HEK293T (cell line): Measurements from ENCODE around the gene ITGA1.

Source experiments
- CTCF ChIA-PET: fragments of 350-600 bp; formaldehyde crosslinking; extraction: SDS; loops from one replicate; lab custom pipeline; 2021; ENCODE audit warnings: antibody characterized with exemption, inconsistent platforms; lab: Yijun Ruan, JAX
- POLR2A ChIA-PET: fragments of 350-600 bp; formaldehyde crosslinking; extraction: SDS; loops from one replicate; lab custom pipeline; 2020; ENCODE audit warnings: antibody characterized with exemption, inconsistent platforms; lab: Yijun Ruan, JAX
- DNase-seq: peaks from one replicate; pipeline ENCODE4 v3.0.0; 2012; ENCODE audit warnings: mixed read lengths; ENCODE audit errors: extremely low spot score
- ARNT ChIP-seq: fragments of 450-650 bp; IDR thresholded peaks from 2 replicates; pipeline ENCODE4 v1.6.1; 2017; ENCODE audit warnings: mild to moderate bottlenecking
- BHLHE40 ChIP-seq: fragments of 450-650 bp; IDR thresholded peaks from 2 replicates; pipeline ENCODE4 v1.6.1; 2016; ENCODE audit warnings: mild to moderate bottlenecking, moderate library complexity, borderline replicate concordance
- CTBP1 ChIP-seq: fragments of 450-650 bp; IDR thresholded peaks from 2 replicates; pipeline ENCODE4 v1.6.1; 2016; ENCODE audit warnings: borderline replicate concordance
- ELF4 ChIP-seq: fragments of 450-650 bp; IDR thresholded peaks from 2 replicates; pipeline ENCODE4 v1.6.1; 2017; ENCODE audit warnings: antibody characterized with exemption
- FOXA1 ChIP-seq: fragments of 450-650 bp; IDR thresholded peaks from 2 replicates; pipeline ENCODE4 v1.6.1; 2016; ENCODE audit warnings: mild to moderate bottlenecking
- FOXK2 ChIP-seq: fragments of 450-650 bp; IDR thresholded peaks from 2 replicates; pipeline ENCODE4 v1.6.1; 2016; ENCODE audit warnings: mild to moderate bottlenecking
- FOXM1 ChIP-seq: fragments of 450-650 bp; IDR thresholded peaks from 2 replicates; pipeline ENCODE4 v1.6.1; 2017; ENCODE audit warnings: mild to moderate bottlenecking, borderline replicate concordance
- HDGF ChIP-seq: fragments of 450-650 bp; IDR thresholded peaks from 2 replicates; pipeline ENCODE4 v1.6.1; 2017; ENCODE audit warnings: antibody characterized with exemption, borderline replicate concordance
- L3MBTL2 ChIP-seq: fragments of 450-650 bp; conservative IDR thresholded peaks from 2 replicates; pipeline ENCODE4 v1.6.1; 2016; ENCODE audit warnings: mild to moderate bottlenecking
- LEF1 ChIP-seq: fragments of 450-650 bp; IDR thresholded peaks from 2 replicates; pipeline ENCODE4 v1.6.1; 2017; ENCODE audit warnings: mild to moderate bottlenecking, borderline replicate concordance
- NFRKB ChIP-seq: fragments of 450-650 bp; IDR thresholded peaks from 2 replicates; pipeline ENCODE4 v1.6.1; 2016; ENCODE audit warnings: mild to moderate bottlenecking, moderate library complexity
- PKNOX1 ChIP-seq: fragments of 450-650 bp; IDR thresholded peaks from 2 replicates; pipeline ENCODE4 v1.6.1; 2016
- SP1 ChIP-seq: fragments of 450-650 bp; IDR thresholded peaks from 2 replicates; pipeline ENCODE4 v1.6.1; 2017
- SUZ12 ChIP-seq: fragments of 450-650 bp; IDR thresholded peaks from 2 replicates; pipeline ENCODE4 v1.6.1; 2016; ENCODE audit warnings: mild to moderate bottlenecking
- TARDBP ChIP-seq: fragments of 450-650 bp; IDR thresholded peaks from 2 replicates; pipeline ENCODE4 v1.6.1; 2016
- ZNF384 ChIP-seq: fragments of 450-650 bp; IDR thresholded peaks from 2 replicates; pipeline ENCODE4 v1.6.1; 2016

The ITGA1 gene

GRCh38 chr5:52824827-52825226 is 37.1 kb downstream of the ITGA1 start:
- TF ChIP-seq CTBP1 (no peak), SUZ12 (no peak), SP1 (no peak), L3MBTL2 (no peak), ZNF384 (no peak), TARDBP (no peak), FOXM1 (no peak), FOXK2 (no peak), NFRKB (no peak), LEF1 (no peak), ARNT (no peak), ELF4 (no peak), FOXA1 (no peak), BHLHE40 (no peak), HDGF (no peak)
- DNase-seq = no peak
- ChIA-PET CTCF (no interaction called here), POLR2A (no interaction called here)

GRCh38 chr5:52825826-52826225 is 38.1 kb downstream of the ITGA1 start:
- CTCF ChIA-PET = no interaction called here
- no peak for TF ChIP-seq SP1
- TF ChIP-seq FOXM1 = no peak
- no peak for TF ChIP-seq TARDBP
- no peak for TF ChIP-seq ZNF384
- no peak for TF ChIP-seq FOXK2
- no peak for TF ChIP-seq SUZ12
- TF ChIP-seq BHLHE40 = no peak
- no peak for TF ChIP-seq HDGF
- TF ChIP-seq CTBP1 = no peak
- no peak for TF ChIP-seq L3MBTL2
- DNase-seq = no peak
- POLR2A ChIA-PET = no interaction called here

- no peak for TF ChIP-seq SUZ12
- TF ChIP-seq SP1 = no peak
- TF ChIP-seq FOXM1 = no peak
- no peak for TF ChIP-seq LEF1
- TF ChIP-seq NFRKB = no peak
- TF ChIP-seq FOXK2 = no peak
- TF ChIP-seq ARNT = no peak
- TF ChIP-seq TARDBP = no peak
- ChIA-PET CTCF (no interaction called here), POLR2A (no interaction called here)
- no peak for DNase-seq
Measured at GRCh38 chr5:52827815-52828214, 40.1 kb downstream of the ITGA1 start.

- DNase-seq = no peak
- TF ChIP-seq SUZ12 (no peak), HDGF (no peak), FOXA1 (no peak), TARDBP (no peak), FOXK2 (no peak), CTBP1 (no peak), FOXM1 (no peak), ZNF384 (no peak), SP1 (no peak), ARNT (no peak), LEF1 (no peak), ELF4 (no peak), NFRKB (no peak), BHLHE40 (no peak), L3MBTL2 (no peak), PKNOX1 (no peak)
- POLR2A ChIA-PET = no interaction called here
- CTCF ChIA-PET = no interaction called here
Measured at GRCh38 chr5:52829664-52830063, 41.9 kb downstream of the ITGA1 start.

GRCh38 chr5:52830650-52831049 is 42.9 kb downstream of the ITGA1 start:
- TF ChIP-seq SUZ12 = no peak
- TF ChIP-seq LEF1 = no peak
- TF ChIP-seq NFRKB = no peak
- TF ChIP-seq CTBP1 = no peak
- TF ChIP-seq SP1 = no peak
- no peak for TF ChIP-seq ARNT
- TF ChIP-seq FOXM1 = no peak
- TF ChIP-seq TARDBP = no peak
- TF ChIP-seq ELF4 = no peak
- no peak for TF ChIP-seq HDGF
- no peak for TF ChIP-seq ZNF384
- TF ChIP-seq L3MBTL2 = no peak
- no peak for TF ChIP-seq BHLHE40
- TF ChIP-seq FOXA1 = no peak
- no peak for TF ChIP-seq FOXK2
- TF ChIP-seq PKNOX1 = no peak
- CTCF ChIA-PET = no interaction called here
- DNase-seq = no peak
- POLR2A ChIA-PET = no interaction called here

- DNase-seq = no peak
- ChIA-PET CTCF (interaction anchor here (0.8 kb wide), 1 partner anchor 22 kb away, joined by 3 read pairs; no protein-coding TSS in a partner anchor), POLR2A (interaction anchor here (1.1 kb wide), 1 partner anchor 32 kb away, joined by 4 read pairs; no protein-coding TSS in a partner anchor)
- TF ChIP-seq ZNF384 (no peak), FOXK2 (no peak), SP1 (no peak), L3MBTL2 (no peak), NFRKB (no peak), ARNT (no peak), TARDBP (no peak), CTBP1 (no peak), FOXA1 (no peak), ELF4 (no peak), BHLHE40 (no peak), FOXM1 (no peak), PKNOX1 (no peak), LEF1 (no peak), SUZ12 (no peak), HDGF (no peak)
Measured at GRCh38 chr5:52831786-52832511, 44.2 kb downstream of the ITGA1 start.
